ENCODE data around the gene GRAMD1B.

GRAMD1B gene

DNA sequence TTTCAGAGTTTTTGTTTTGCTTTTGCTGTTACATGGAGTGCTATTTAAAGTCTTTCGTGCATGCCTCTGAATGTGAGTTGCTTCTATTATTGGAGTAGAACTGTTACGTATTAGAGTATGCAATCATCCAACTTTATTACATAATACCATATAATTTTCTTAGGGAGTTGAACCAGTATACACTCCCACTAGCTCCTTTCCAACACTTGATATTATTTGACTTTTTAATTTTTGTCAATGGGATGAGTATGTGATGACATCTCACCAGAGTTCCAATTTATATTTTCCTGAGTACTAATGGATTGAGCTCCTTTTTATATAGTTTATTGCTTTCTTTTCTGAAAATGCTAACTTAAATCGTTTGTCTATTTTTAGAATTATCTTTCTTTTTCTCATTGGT is 90.9 kb downstream of the GRAMD1B start:
- Histone ChIP-seq H3K9me2 (replicated peaks; ENCODE audit: low read depth, low read length) (no peaks in the 10 kb centered on the region), H3K4me3 (ENCODE audit: low read length, poor library complexity, severe bottlenecking) (no peak overlapping the region), H3K4me1 (ENCODE audit: insufficient read depth, low read length, poor library complexity, severe bottlenecking) (peaks cover 12% of the 10 kb centered on the region), H3K9ac (ENCODE audit: low read depth, low read length, poor library complexity, severe bottlenecking) (no peak overlapping the region), H4K20me1 (ENCODE audit: insufficient read depth, low read length, poor library complexity, severe bottlenecking) (no peaks in the 10 kb centered on the region), H2AFZ (ENCODE audit: low read length) (no peak overlapping the region), H3K36me3 (ENCODE audit: insufficient read depth, low read length) (no peaks in the 10 kb centered on the region), H3K27me3 (ENCODE audit: insufficient read depth, low read length, poor library complexity, severe bottlenecking) (no peaks in the 10 kb centered on the region), H3K4me2 (ENCODE audit: low read depth, low read length, poor library complexity, severe bottlenecking) (no peak overlapping the region), H3K9me3 (ENCODE audit: insufficient read depth, low read depth, low read length) (peaks cover 4% of the 10 kb centered on the region; the same call in 1 of the 2 replicates), H3K79me2 (ENCODE audit: insufficient read depth, low read length) (peaks cover 29% of the 10 kb centered on the region; the same call in 1 of the 2 replicates), H3F3A (ENCODE audit: low read depth) (no peaks in the 10 kb centered on the region)
- TF ChIP-seq EZH2phosphoT487 (IDR thresholded peaks at IDR 0.05; ENCODE audit: borderline replicate concordance): no peak
- TF ChIP-seq, protein P1, sequence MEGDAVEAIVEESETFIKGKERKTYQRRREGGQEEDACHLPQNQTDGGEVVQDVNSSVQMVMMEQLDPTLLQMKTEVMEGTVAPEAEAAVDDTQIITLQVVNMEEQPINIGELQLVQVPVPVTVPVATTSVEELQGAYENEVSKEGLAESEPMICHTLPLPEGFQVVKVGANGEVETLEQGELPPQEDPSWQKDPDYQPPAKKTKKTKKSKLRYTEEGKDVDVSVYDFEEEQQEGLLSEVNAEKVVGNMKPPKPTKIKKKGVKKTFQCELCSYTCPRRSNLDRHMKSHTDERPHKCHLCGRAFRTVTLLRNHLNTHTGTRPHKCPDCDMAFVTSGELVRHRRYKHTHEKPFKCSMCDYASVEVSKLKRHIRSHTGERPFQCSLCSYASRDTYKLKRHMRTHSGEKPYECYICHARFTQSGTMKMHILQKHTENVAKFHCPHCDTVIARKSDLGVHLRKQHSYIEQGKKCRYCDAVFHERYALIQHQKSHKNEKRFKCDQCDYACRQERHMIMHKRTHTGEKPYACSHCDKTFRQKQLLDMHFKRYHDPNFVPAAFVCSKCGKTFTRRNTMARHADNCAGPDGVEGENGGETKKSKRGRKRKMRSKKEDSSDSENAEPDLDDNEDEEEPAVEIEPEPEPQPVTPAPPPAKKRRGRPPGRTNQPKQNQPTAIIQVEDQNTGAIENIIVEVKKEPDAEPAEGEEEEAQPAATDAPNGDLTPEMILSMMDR (conservative IDR thresholded peaks at IDR 0.05; ENCODE audit: low read length): no peak

- Histone ChIP-seq H3K27me3 (ENCODE audit: insufficient read depth, low read length, poor library complexity, severe bottlenecking) (no peaks in the 10 kb centered on the region), H3K4me3 (ENCODE audit: low read length, poor library complexity, severe bottlenecking) (no peak overlapping the region), H3F3A (ENCODE audit: low read depth) (no peaks in the 10 kb centered on the region), H3K4me2 (ENCODE audit: low read depth, low read length, poor library complexity, severe bottlenecking) (no peak overlapping the region), H3K79me2 (ENCODE audit: insufficient read depth, low read length) (peaks cover 28% of the 10 kb centered on the region; the same call in 1 of the 2 replicates), H3K9me3 (ENCODE audit: insufficient read depth, low read depth, low read length) (peaks cover 4% of the 10 kb centered on the region; the same call in 1 of the 2 replicates), H4K20me1 (ENCODE audit: insufficient read depth, low read length, poor library complexity, severe bottlenecking) (no peaks in the 10 kb centered on the region), H3K36me3 (ENCODE audit: insufficient read depth, low read length) (no peaks in the 10 kb centered on the region), H3K9me2 (replicated peaks; ENCODE audit: low read depth, low read length) (no peaks in the 10 kb centered on the region), H3K9ac (ENCODE audit: low read depth, low read length, poor library complexity, severe bottlenecking) (no peak overlapping the region), H2AFZ (ENCODE audit: low read length) (no peak overlapping the region), H3K4me1 (ENCODE audit: insufficient read depth, low read length, poor library complexity, severe bottlenecking) (peaks cover 12% of the 10 kb centered on the region)
- TF ChIP-seq EZH2phosphoT487 (IDR thresholded peaks at IDR 0.05; ENCODE audit: borderline replicate concordance): no peak
- TF ChIP-seq, protein P1 (conservative IDR thresholded peaks at IDR 0.05; ENCODE audit: low read length): no peak
These were observed 91.9 kb downstream of the GRAMD1B start for GRCh38 chr11:123521930-123522329.

- Histone ChIP-seq H3K9ac (ENCODE audit: low read depth, low read length, poor library complexity, severe bottlenecking) (no peak overlapping the region), H3K36me3 (ENCODE audit: insufficient read depth, low read length) (no peaks in the 10 kb centered on the region; the same call in 1 of the 2 replicates), H4K20me1 (ENCODE audit: insufficient read depth, low read length, poor library complexity, severe bottlenecking) (no peaks in the 10 kb centered on the region), H3F3A (ENCODE audit: low read depth) (no peaks in the 10 kb centered on the region), H3K4me2 (ENCODE audit: low read depth, low read length, poor library complexity, severe bottlenecking) (no peak overlapping the region), H3K79me2 (ENCODE audit: insufficient read depth, low read length) (peaks cover 18% of the 10 kb centered on the region; the same call in 1 of the 2 replicates), H3K9me2 (replicated peaks; ENCODE audit: low read depth, low read length) (no peaks in the 10 kb centered on the region), H3K4me1 (ENCODE audit: insufficient read depth, low read length, poor library complexity, severe bottlenecking) (peaks cover 5% of the 10 kb centered on the region), H2AFZ (ENCODE audit: low read length) (no peak overlapping the region), H3K27me3 (ENCODE audit: insufficient read depth, low read length, poor library complexity, severe bottlenecking) (no peaks in the 10 kb centered on the region), H3K9me3 (ENCODE audit: insufficient read depth, low read depth, low read length) (peaks cover 4% of the 10 kb centered on the region; the same call in 1 of the 2 replicates), H3K4me3 (ENCODE audit: low read length, poor library complexity, severe bottlenecking) (no peak overlapping the region)
- TF ChIP-seq, protein P1 (conservative IDR thresholded peaks at IDR 0.05; ENCODE audit: low read length): no peak
- TF ChIP-seq EZH2phosphoT487 (IDR thresholded peaks at IDR 0.05; ENCODE audit: borderline replicate concordance): no peak
These were observed 93.5 kb downstream of the GRAMD1B start for GRCh38 chr11:123523539-123523938.

Measured in Loucy (cell line).